AG04450 (cell line): ENCODE data around the gene F10. TPM values are rescaled to one million over a fixed set of nuclear protein-coding genes. Genes with fewer than 3 reads are reported as not detected.

ENCODE experiments used
- CTCF ChIA-PET: fragments of 300-600, 350-600 bp; formaldehyde crosslinking; extraction: SDS; loops from one replicate; lab custom pipeline; 2022; ENCODE audit warnings: antibody characterized with exemption, inconsistent platforms; lab: Charles Lee
- POLR2A ChIA-PET: fragments of 350-600 bp; formaldehyde crosslinking; extraction: SDS; loops from one replicate; lab custom pipeline; 2021; ENCODE audit warnings: antibody characterized with exemption, inconsistent platforms; lab: Yijun Ruan, JAX
- DNase-seq: peaks from one replicate; pipeline ENCODE4 v3.0.0-alpha.2; 2011; ENCODE audit warnings: low read depth, low spot score
- H3K27ac ChIP-seq: one replicate; pipeline ENCODE4 v1.5.1; 2012; ENCODE audit warnings: low read depth, low read length, control low read depth
- H3K27me3 ChIP-seq: one replicate; pipeline ENCODE4 v1.6.0; 2012; ENCODE audit warnings: low read length; ENCODE audit not compliant: control insufficient read depth, insufficient read depth
- H3K4me3 ChIP-seq: 2 replicates; pipeline ENCODE4 v1.5.1; 2011; ENCODE audit warnings: mild to moderate bottlenecking, low read depth, low read length, control low read depth
- H3K9me3 ChIP-seq: 2 replicates; pipeline ENCODE4 v1.5.1; 2012; ENCODE audit warnings: low read length; ENCODE audit not compliant: control insufficient read depth, insufficient read depth
- polyA plus RNA-seq: library from polyadenylated mRNA; depleted of rRNA; stranded (reverse); fragments of >200 nt; gene quantifications from 2 replicates; pipeline ENCODE4 v1.2.3, GENCODE V29; 2011; rRNA removed
- small RNA-seq: library from RNA; depleted of rRNA; stranded (forward); fragments of <200 nt; gene quantifications from one replicate; pipeline ENCODE3, GENCODE V24; 2012; ENCODE audit warnings: low read depth; ENCODE audit not compliant: insufficient read length
- TF ChIP-seq, protein P1 (sequence below): IDR thresholded peaks from 2 replicates; pipeline ENCODE4 v1.5.1; 2011; ENCODE audit warnings: low read depth, low read length, control low read depth, inconsistent platforms

Gene F10
- polyA plus RNA-seq, 1 experiment = 17.7 TPM

DNA sequence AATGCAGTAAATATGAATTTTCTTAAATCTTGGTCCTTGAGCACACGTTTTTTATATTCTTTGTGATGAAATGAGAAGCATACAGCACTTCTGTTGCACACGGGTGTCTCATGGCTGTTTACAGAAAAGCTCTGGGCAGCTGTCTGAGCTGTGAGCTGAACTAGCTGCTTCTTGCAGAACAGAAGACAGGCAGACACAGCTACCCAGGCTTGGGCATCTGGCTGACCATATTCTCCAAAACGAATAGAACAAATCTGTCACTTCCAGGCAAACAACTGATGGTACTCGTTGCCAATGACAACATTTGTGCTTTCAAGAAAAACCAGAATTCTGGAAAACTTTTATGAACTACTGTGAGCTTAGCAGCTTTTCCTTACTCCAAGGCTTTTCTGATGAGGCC lies 69.7 kb downstream of the F10 start:
- Histone ChIP-seq H3K9me3 (peaks cover 10% of the 10 kb centered on the region), H3K27ac (peak overlapping the region; percentile 13), H3K4me3 (no peak overlapping the region), H3K27me3 (no peaks in the 10 kb centered on the region)
- DNase-seq = no peak
- POLR2A ChIA-PET = interaction anchor here (0.7 to 1.3 kb wide), 2 partner anchors 11 to 17 kb away, joined by 3 to 10 read pairs; partner anchors contain the start of genes CUL4A and PCID2
- CTCF ChIA-PET = interaction anchor here (0.8 to 1.8 kb wide), 2 partner anchors 12 to 249 kb away, joined by 3 to 4 read pairs; no protein-coding TSS in a partner anchor
- TF ChIP-seq, protein P1, sequence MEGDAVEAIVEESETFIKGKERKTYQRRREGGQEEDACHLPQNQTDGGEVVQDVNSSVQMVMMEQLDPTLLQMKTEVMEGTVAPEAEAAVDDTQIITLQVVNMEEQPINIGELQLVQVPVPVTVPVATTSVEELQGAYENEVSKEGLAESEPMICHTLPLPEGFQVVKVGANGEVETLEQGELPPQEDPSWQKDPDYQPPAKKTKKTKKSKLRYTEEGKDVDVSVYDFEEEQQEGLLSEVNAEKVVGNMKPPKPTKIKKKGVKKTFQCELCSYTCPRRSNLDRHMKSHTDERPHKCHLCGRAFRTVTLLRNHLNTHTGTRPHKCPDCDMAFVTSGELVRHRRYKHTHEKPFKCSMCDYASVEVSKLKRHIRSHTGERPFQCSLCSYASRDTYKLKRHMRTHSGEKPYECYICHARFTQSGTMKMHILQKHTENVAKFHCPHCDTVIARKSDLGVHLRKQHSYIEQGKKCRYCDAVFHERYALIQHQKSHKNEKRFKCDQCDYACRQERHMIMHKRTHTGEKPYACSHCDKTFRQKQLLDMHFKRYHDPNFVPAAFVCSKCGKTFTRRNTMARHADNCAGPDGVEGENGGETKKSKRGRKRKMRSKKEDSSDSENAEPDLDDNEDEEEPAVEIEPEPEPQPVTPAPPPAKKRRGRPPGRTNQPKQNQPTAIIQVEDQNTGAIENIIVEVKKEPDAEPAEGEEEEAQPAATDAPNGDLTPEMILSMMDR = no peak

DNA sequence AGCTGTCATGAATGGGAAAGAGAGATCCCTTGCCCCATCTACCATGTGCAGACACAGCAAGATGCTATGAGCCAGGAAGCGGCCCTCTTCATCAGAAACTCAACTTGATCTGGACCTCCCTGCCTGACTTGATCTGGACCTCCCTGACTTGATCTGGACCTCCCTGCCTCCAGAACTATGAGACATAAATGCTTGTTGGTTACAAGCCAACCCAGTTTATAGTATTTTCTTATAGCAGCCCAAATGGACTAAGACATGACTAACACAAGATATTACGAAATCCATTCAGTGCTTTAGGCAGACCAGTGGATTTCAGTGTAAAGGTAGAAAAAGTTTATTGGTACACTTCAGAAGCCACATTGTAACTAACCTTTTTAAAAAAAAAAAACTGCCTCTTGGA lies 70.3 kb downstream of the F10 start:
- Histone ChIP-seq H3K4me3 (no peak overlapping the region), H3K27ac (no peak overlapping the region), H3K27me3 (no peaks in the 10 kb centered on the region), H3K9me3 (peaks cover 9% of the 10 kb centered on the region)
- ChIA-PET POLR2A (interaction anchor here (0.7 to 1.3 kb wide), 2 partner anchors 11 to 17 kb away, joined by 3 to 10 read pairs; partner anchors contain the start of genes CUL4A and PCID2), CTCF (no interaction called here)
- TF ChIP-seq, protein P1 = no peak
- no peak for DNase-seq

DNA sequence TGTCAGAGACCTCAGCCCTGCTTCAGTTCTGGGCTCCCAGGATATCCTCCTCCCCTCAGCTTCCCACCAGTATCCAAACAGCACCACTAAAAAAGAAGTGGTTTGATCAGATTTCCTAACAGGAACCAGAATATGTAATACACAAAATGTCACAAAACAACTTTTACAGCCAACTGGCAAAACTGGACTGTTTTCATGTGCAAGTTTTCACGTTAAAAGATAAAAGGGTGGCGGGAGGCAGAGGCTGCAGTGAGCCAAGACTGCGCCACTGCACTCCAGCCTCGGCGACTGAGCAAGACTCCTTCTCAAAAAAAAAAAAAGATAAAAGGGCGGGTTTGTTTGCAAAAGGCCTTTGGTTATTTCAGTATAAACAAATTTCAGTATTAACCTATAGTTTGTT lies 72.8 kb downstream of the F10 start:
- ChIA-PET POLR2A (no interaction called here), CTCF (no interaction called here)
- Histone ChIP-seq H3K9me3 (no peaks in the 10 kb centered on the region), H3K4me3 (no peak overlapping the region), H3K27ac (no peak overlapping the region), H3K27me3 (no peaks in the 10 kb centered on the region)
- no peak for DNase-seq
- TF ChIP-seq, protein P1 = no peak

DNA sequence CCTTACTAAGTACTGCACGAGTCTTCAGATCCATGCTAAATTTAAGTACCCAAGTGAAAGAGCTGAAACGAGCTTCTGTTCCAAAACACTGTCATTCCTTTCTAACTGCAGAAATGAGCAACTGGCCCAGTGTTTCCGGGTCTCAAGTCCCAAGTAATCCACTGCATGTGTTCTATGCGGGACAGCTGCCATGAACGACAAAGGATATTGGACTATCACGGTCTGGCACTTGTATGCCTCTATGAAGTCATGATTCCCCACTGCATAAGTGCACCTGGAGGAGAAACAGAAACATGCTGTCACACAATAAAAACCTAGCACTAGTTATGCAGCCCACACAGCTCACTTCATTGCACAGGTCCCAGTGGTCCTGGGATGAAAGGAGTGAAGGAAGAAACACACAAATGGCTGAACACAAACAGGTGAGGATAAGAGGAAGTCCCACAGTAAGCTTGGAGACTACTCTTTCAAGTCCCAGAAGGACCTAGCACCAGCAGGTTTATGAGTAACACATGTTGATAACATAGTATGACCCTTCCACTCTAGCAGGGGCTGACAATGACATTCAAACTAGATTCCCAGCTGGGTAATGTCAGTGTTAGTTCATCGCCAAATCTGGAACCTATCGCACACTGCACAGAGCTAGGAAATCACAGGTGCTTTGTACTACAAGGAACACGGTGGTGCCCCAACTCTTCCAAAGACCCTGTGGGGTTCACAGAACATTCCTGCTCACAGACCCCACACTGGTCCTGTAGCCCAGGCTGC lies 74.6 kb downstream of the F10 start:
- Histone ChIP-seq H3K27me3 (no peaks in the 10 kb centered on the region), H3K9me3 (no peaks in the 10 kb centered on the region), H3K4me3 (no peak overlapping the region), H3K27ac (no peak overlapping the region)
- TF ChIP-seq, protein P1 = no peak
- no peak for DNase-seq
- POLR2A ChIA-PET = no interaction called here
- CTCF ChIA-PET = no interaction called here

Small RNA genes lying within 50 kb of the gene (small RNA-seq; reads per million reads assigned to genes)
- not detected for gene AL137002.1

Other genes starting within 250 kb of the F10 start
- gene MCF2L, start 153.6 kb upstream of the F10 start, polyA plus RNA-seq = 0.04 and 0.10 TPM in 2 replicates
- gene F7, start 17.0 kb upstream of the F10 start, polyA plus RNA-seq = 0.06 TPM in 2 replicates
- not detected in 2 replicates for gene PROZ, start 35.8 kb downstream of the F10 start, polyA plus RNA-seq
- gene PCID2, start 85.9 kb downstream of the F10 start, polyA plus RNA-seq = 97.2 and 107 TPM in 2 replicates
- 69.4 and 75.4 TPM in 2 replicates for gene CUL4A, start 86.8 kb downstream of the F10 start, polyA plus RNA-seq
- 229 and 247 TPM in 2 replicates for gene LAMP1, start 174.4 kb downstream of the F10 start, polyA plus RNA-seq
- 1.4 and 1.8 TPM in 2 replicates for gene GRTP1, start 241.3 kb downstream of the F10 start, polyA plus RNA-seq